ENCODE results near the gene CCDC184.
"Not testable (repeated sequence)": the region's sequence is repeated elsewhere in the genome, so short reads cannot be mapped to it uniquely, and the experiment has no call there.

Gene CCDC184

GRCh38 chr12:48183091-48183875 is at the start of gene CCDC184:
Gene CCDC184 (plus strand): TSS chr12:48183644. CDS start chr12:48184123, 479 bp downstream.
- peak; percentile 55 for DNase-seq (ENCODE audit: low read depth)

- DNase-seq (ENCODE audit: low read depth), result no peak
Observed at GRCh38 chr12:48135027-48135426, 48.4 kb upstream of the CCDC184 start.

GRCh38 chr12:48142818-48143674 is 40.4 kb upstream of the CCDC184 start:
- DNase-seq (ENCODE audit: low read depth), result no peak

- DNase-seq (ENCODE audit: low read depth), result no peak
Observed at GRCh38 chr12:48143898-48144297, 39.5 kb upstream of the CCDC184 start.

- no peak for DNase-seq (ENCODE audit: low read depth)
Observed at GRCh38 chr12:48145981-48146380, 37.5 kb upstream of the CCDC184 start.

GRCh38 chr12:48151103-48151771 is 32.2 kb upstream of the CCDC184 start:
- no peak for DNase-seq (ENCODE audit: low read depth)

- not testable (repeated sequence) for DNase-seq (ENCODE audit: low read depth)
Observed at GRCh38 chr12:48155786-48156185, 27.7 kb upstream of the CCDC184 start.

- no peak for DNase-seq (ENCODE audit: low read depth)
Observed at GRCh38 chr12:48156652-48157017, 26.8 kb upstream of the CCDC184 start.

- peak; percentile 98 for DNase-seq (ENCODE audit: low read depth)
Observed at GRCh38 chr12:48157018-48157888, 26.2 kb upstream of the CCDC184 start, which contains the start of gene ASB8. Gene ASB8 (minus strand): TSS chr12:48157515. CDS start chr12:48153496, 4,019 bp downstream.

GRCh38 chr12:48157889-48158370 is 25.5 kb upstream of the CCDC184 start:
- DNase-seq (ENCODE audit: low read depth), result no peak

GRCh38 chr12:48160046-48160445 is 23.4 kb upstream of the CCDC184 start:
- no peak for DNase-seq (ENCODE audit: low read depth)

GRCh38 chr12:48160807-48161206 is 22.6 kb upstream of the CCDC184 start:
- DNase-seq (ENCODE audit: low read depth), result no peak

GRCh38 chr12:48163150-48163747 is 20.2 kb upstream of the CCDC184 start:
- no peak for DNase-seq (ENCODE audit: low read depth)

GRCh38 chr12:48164451-48164850 is 19.0 kb upstream of the CCDC184 start:
- DNase-seq (ENCODE audit: low read depth), result no peak

- no peak for DNase-seq (ENCODE audit: low read depth)
Observed at GRCh38 chr12:48165089-48165981, 18.1 kb upstream of the CCDC184 start.

- no peak for DNase-seq (ENCODE audit: low read depth)
Observed at GRCh38 chr12:48169011-48169410, 14.4 kb upstream of the CCDC184 start.

- DNase-seq (ENCODE audit: low read depth), result no peak
Observed at GRCh38 chr12:48175613-48176416, 7.6 kb upstream of the CCDC184 start.

- no peak for DNase-seq (ENCODE audit: low read depth)
Observed at GRCh38 chr12:48176417-48176751, 7.1 kb upstream of the CCDC184 start.

- no peak for DNase-seq (ENCODE audit: low read depth)
Observed at GRCh38 chr12:48177982-48178381, 5.5 kb upstream of the CCDC184 start.
